K562 (cell line): Measurements from ENCODE around the gene SERPIND1. TPM values are rescaled to one million over a fixed set of nuclear protein-coding genes. Genes with fewer than 3 reads are reported as not detected.
A peak's percentile ranks its signal among the peaks of the same experiment; 100 is the strongest.

Source experiments
- ARID1B ChIP-seq: fragments of 450-650 bp; IDR thresholded peaks from 2 replicates; pipeline ENCODE4 v1.6.1; 2016; ENCODE audit warnings: antibody characterized with exemption, mild to moderate bottlenecking, inconsistent platforms
- CBFB ChIP-seq: sonication (generic); formaldehyde crosslinking; IDR thresholded peaks from 2 replicates; pipeline ENCODE4 v1.4.0; 2020; ENCODE audit warnings: mild to moderate bottlenecking, missing genetic modification reagents
- CBX8 ChIP-seq: fragments of 200-600 bp; sonication (generic); IDR thresholded peaks from 2 replicates; pipeline ENCODE4 v1.6.1; 2012; ENCODE audit warnings: borderline replicate concordance, mixed run types, low read depth, mild to moderate bottlenecking, moderate library complexity, mixed read lengths, low read length, control low read depth, inconsistent platforms; ENCODE audit not compliant: poor library complexity, severe bottlenecking; ENCODE audit errors: extremely low read depth
- CC2D1A ChIP-seq: fragments of 450-650 bp; IDR thresholded peaks from 2 replicates; pipeline ENCODE4 v1.6.1; 2017; ENCODE audit warnings: mild to moderate bottlenecking
- ELF4 ChIP-seq: fragments of 450-650 bp; formaldehyde crosslinking; IDR thresholded peaks from 2 replicates; pipeline ENCODE4 v1.4.0; 2022; ENCODE audit warnings: missing genetic modification characterization
- ETS2 ChIP-seq: IDR thresholded peaks from 2 replicates; pipeline ENCODE4 v1.6.1; 2016; ENCODE audit warnings: borderline replicate concordance, missing genetic modification characterization, mild to moderate bottlenecking, moderate library complexity, missing compliant biosample characterization; ENCODE audit not compliant: poor library complexity, severe bottlenecking
- ETV1 ChIP-seq: fragments of 450-650 bp; conservative IDR thresholded peaks from 2 replicates; pipeline ENCODE4 v1.6.1; 2016; ENCODE audit warnings: missing genetic modification characterization, control low read depth, low read depth, missing compliant biosample characterization
- FOS ChIP-seq: IDR thresholded peaks from 3 replicates; pipeline ENCODE4 v1.6.1; 2011; ENCODE audit not compliant: insufficient read length; ENCODE audit errors: extremely low read depth
- GMEB1 ChIP-seq: fragments of 250-450 bp; sonication (Bioruptor Pico); IDR thresholded peaks from 2 replicates; pipeline ENCODE4 v1.4.0; 2020; ENCODE audit warnings: mild to moderate bottlenecking
- LCOR ChIP-seq: sonication (generic); formaldehyde crosslinking; IDR thresholded peaks from 2 replicates; pipeline ENCODE4 v1.8.0; 2022; ENCODE audit warnings: mild to moderate bottlenecking, missing genetic modification reagents
- NEUROD1 ChIP-seq: fragments of 150-350 bp; IDR thresholded peaks from 2 replicates; pipeline ENCODE4 v1.6.1; 2014; ENCODE audit warnings: borderline replicate concordance, low read length, low read depth; ENCODE audit not compliant: partially characterized antibody
- NUFIP1 ChIP-seq: fragments of 450-650 bp; IDR thresholded peaks from 2 replicates; pipeline ENCODE4 v1.6.1; 2018; ENCODE audit not compliant: partially characterized antibody
- PYGO2 ChIP-seq: fragments of 450-650 bp; IDR thresholded peaks from 2 replicates; pipeline ENCODE4 v1.6.1; 2016; ENCODE audit warnings: mild to moderate bottlenecking, missing genetic modification characterization, moderate library complexity, missing compliant biosample characterization
- SOX6 ChIP-seq: fragments of 450-650 bp; IDR thresholded peaks from 2 replicates; pipeline ENCODE4 v1.6.1; 2014; ENCODE audit warnings: mild to moderate bottlenecking
- SP2 ChIP-seq: IDR thresholded peaks from 2 replicates; pipeline ENCODE4 v1.6.1; 2011; ENCODE audit warnings: mild to moderate bottlenecking, low read depth, low read length, moderate library complexity; ENCODE audit not compliant: poor library complexity, severe bottlenecking; ENCODE audit errors: extremely low read depth
- SREBF1 ChIP-seq: fragments of 150-350 bp; IDR thresholded peaks from 2 replicates; pipeline ENCODE4 v1.6.1; 2014; ENCODE audit warnings: antibody characterized with exemption, low read depth, low read length, borderline replicate concordance
- ZEB2 ChIP-seq: fragments of 450-650 bp; IDR thresholded peaks from 2 replicates; pipeline ENCODE4 v1.6.1; 2016
- ZNF253 ChIP-seq: fragments of 250-450 bp; sonication (Bioruptor Pico); conservative IDR thresholded peaks from 2 replicates; pipeline ENCODE4 v1.6.1; 2021; ENCODE audit warnings: mild to moderate bottlenecking
- ZNF3 ChIP-seq: fragments of 250-450 bp; sonication (Bioruptor Pico); IDR thresholded peaks from 2 replicates; pipeline ENCODE4 v1.5.0; 2021; ENCODE audit warnings: mild to moderate bottlenecking, moderate library complexity
- ZNF318 ChIP-seq, 2 experiments: fragments of 450-650 bp; IDR thresholded peaks; 2 replicates each; pipeline ENCODE4 v1.6.1; 2016; ENCODE audit warnings: mild to moderate bottlenecking in 2 of 2, borderline replicate concordance in 1 of 2, low read depth in 1 of 2, moderate library complexity in 1 of 2
- polyA plus RNA-seq, 8 experiments: library from polyadenylated mRNA; depleted of rRNA in 4 of 8; stranded (reverse) in 5 of 8; unstranded in 3 of 8; fragments of >200 nt; fragmentation: Nextera tagmentation in 2 of 8; fragmentation: Illumina TruSeq in 1 of 8; extraction: Ambion mirVana in 2 of 8; extraction: Trizol in 1 of 8; gene quantifications; 2 replicates each; pipeline versions ENCODE4 v1.2.1 to v1.2.3, GENCODE V29; 2011 to 2014; ENCODE audit warnings: inconsistent platforms in 1 of 8, missing spikeins in 1 of 8
- total RNA-seq, 7 experiments: library from RNA; depleted of rRNA in 6 of 7; stranded (reverse); fragments of >200 nt in 6 of 7; fragmentation: Illumina TruSeq in 2 of 7; extraction: Trizol in 2 of 7; gene quantifications; 2 replicates each; pipeline versions ENCODE4 v1.2.1 to v1.2.3, GENCODE V29; 2011 to 2021; ENCODE audit warnings: low replicate concordance in 1 of 7

The SERPIND1 gene
- total and polyA plus RNA-seq, 9 of the 15 experiments (the other 6 are each of a cell fraction or from before 2014, with no cell fraction given) = 0.04 to 0.11 (median 0.09) TPM; not detected in 6

GRCh38 chr22:20807315-20807752, 33.4 kb downstream of the SERPIND1 start (continued):
- TF ChIP-seq ZNF318 (IDR thresholded peaks at IDR 0.05; ENCODE audit: borderline replicate concordance in 1 of 2, low read depth in 1 of 2) = no peak
- TF ChIP-seq ZEB2 = peak; percentile 89; the same call in 1 of the 2 replicates
- TF ChIP-seq FOS = peak; percentile 48
- no peak for TF ChIP-seq SOX6
- TF ChIP-seq CC2D1A = no peak
- peak; percentile 14; the same call in 1 of the 2 replicates for TF ChIP-seq ELF4 (CRISPR knock-in tag)
- no peak for TF ChIP-seq ETS2 (tag)
- no peak for TF ChIP-seq GMEB1
- TF ChIP-seq ETV1 (tag) = no peak
- peak; percentile 47; the same call in 1 of the 2 replicates for TF ChIP-seq CBFB (CRISPR knock-in tag)
- TF ChIP-seq SP2 = no peak
- TF ChIP-seq NEUROD1 = peak; percentile 37
- no peak for TF ChIP-seq CBX8
- TF ChIP-seq ZNF3 (CRISPR knock-in tag) = no peak
- no peak for TF ChIP-seq LCOR
- TF ChIP-seq PYGO2 (tag) = no peak
- TF ChIP-seq ZNF253 (CRISPR knock-in tag) = no peak
- no peak for TF ChIP-seq SREBF1
- peak; percentile 58 for TF ChIP-seq NUFIP1
- TF ChIP-seq ARID1B = peak; percentile 68; the same call in 1 of the 2 replicates
